Transverse colon (tissue), 4 donors: ENCODE results near the gene MZF1. TPM values are rescaled to one million over a fixed set of nuclear protein-coding genes. Genes with fewer than 3 reads are reported as not detected.

Experiments used
- DNase-seq: peaks from one replicate; pipeline ENCODE4 v3.0.0-alpha.2; 2019
- H3K27ac ChIP-seq, 4 donors: fragments of 200-600 bp; sonication (generic); 2 replicates each; pipeline ENCODE4 v1.5.1; 2016 to 2018; ENCODE audit warnings: inconsistent platforms in 4 of 4
- H3K27me3 ChIP-seq: fragments of 200-600 bp; sonication (generic); 2 replicates; pipeline ENCODE4 v1.5.1; 2017; ENCODE audit warnings: inconsistent platforms
- H3K36me3 ChIP-seq, 4 donors: fragments of 200-600 bp; sonication (generic); 2 replicates each; pipeline ENCODE4 v1.5.1; 2017 to 2019; ENCODE audit warnings: inconsistent platforms in 4 of 4
- H3K4me1 ChIP-seq, 4 donors: fragments of 200-600 bp; sonication (generic); 2 replicates each; pipeline ENCODE4 v1.5.1; 2017 to 2020; ENCODE audit warnings: inconsistent platforms in 4 of 4
- H3K4me3 ChIP-seq, 4 donors: fragments of 200-600 bp; sonication (generic); 1 replicate in 1 of 4; 2 replicates in 3 of 4; pipeline versions ENCODE4 v1.5.1 to v1.6.1; 2017 to 2019; ENCODE audit warnings: inconsistent platforms in 4 of 4
- H3K9me3 ChIP-seq, 2 donors: fragments of 200-600 bp; sonication (generic); 2 replicates each; pipeline ENCODE4 v1.5.1; 2017 to 2019; ENCODE audit warnings: inconsistent platforms in 2 of 2
- EP300 ChIP-seq: sonication (generic); formaldehyde crosslinking; IDR thresholded peaks from one replicate; pipeline ENCODE4 v1.6.1; 2017; ENCODE audit warnings: antibody characterized with exemption, low read depth
- POLR2A ChIP-seq: fragments of 450-650 bp; IDR thresholded peaks from one replicate; pipeline ENCODE4 v1.6.1; 2016; ENCODE audit warnings: antibody characterized with exemption, mild to moderate bottlenecking, moderate library complexity
- POLR2AphosphoS5 ChIP-seq, 3 donors: sonication (generic); formaldehyde crosslinking; IDR thresholded peaks; one replicate each; pipeline ENCODE4 v1.6.1; 2016; ENCODE audit warnings: antibody characterized with exemption in 3 of 3
- WGBS, 2 donors: methylation state at CpG; one replicate each; pipeline ENCODE4 v1.1.5; 2018; ENCODE audit warnings: low coverage in 1 of 2; 5-methylcytosine and 5-hydroxymethylcytosine counted together
- in situ Hi-C, 4 donors: fragments of 200-750 bp; cut with MboI; loops; one replicate each; pipeline versions ENCODE4 v1.15.0 to v1.15.1; 2017; ENCODE audit warnings: low sequenced_read_pairs in 3 of 4, low pct_ligation_motif_present in 1 of 4, low pct_unique_long_range_greater_than_20kb in 1 of 4
- intact Hi-C: fragments of 100-400 bp; cut with DNase I; formaldehyde crosslinking; loops from one replicate; pipeline ENCODE4 v1.15.1; 2023; ENCODE audit warnings: low total_unique reads
- total RNA-seq, 4 donors: library from RNA; depleted of rRNA; stranded (reverse); fragments of >200 nt; gene quantifications; one replicate each; pipeline ENCODE4 v1.1.0, GENCODE V29; 2016
- TF ChIP-seq, protein P1 (sequence below), 5 experiments: fragments of 200-600 bp in 3 of 5; fragments of 450-650 bp in 2 of 5; sonication (generic) in 3 of 5; IDR thresholded peaks; 1 replicate in 2 of 5; 2 replicates in 3 of 5; pipeline ENCODE4 v1.5.1; 2016 to 2017; ENCODE audit warnings: antibody characterized with exemption in 5 of 5, inconsistent platforms in 3 of 5, mild to moderate bottlenecking in 2 of 5, moderate library complexity in 1 of 5

The MZF1 gene
- total RNA-seq, 4 donors from 2014 or later, result 45.5 to 113 (median 67.1) TPM

DNA sequence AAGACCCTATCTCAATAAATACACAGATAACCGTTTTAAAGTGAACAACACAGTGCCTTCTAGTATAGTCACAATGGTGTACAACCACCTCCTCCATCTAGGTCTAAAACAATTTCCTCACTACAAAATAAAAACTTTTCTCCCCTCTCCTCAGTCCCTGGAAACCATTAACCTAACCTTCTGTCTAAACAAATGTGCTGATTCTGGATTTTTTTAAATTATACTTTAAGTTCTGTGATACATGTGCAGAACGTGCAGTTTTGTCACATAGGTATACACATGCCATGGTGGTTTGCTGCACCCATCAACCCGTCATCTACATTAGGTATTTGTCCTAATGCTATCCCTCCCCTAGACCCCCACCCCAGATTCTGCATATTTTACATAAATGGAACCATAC, 43.7 kb downstream of the MZF1 start:
- DNase-seq, result no peak
- Histone ChIP-seq H3K9me3 (no peaks in the 10 kb centered on the region), H3K36me3 (no peaks in the 10 kb centered on the region), H3K27ac (no peak overlapping the region), H3K4me3 (no peak overlapping the region), H3K27me3 (no peaks in the 10 kb centered on the region), H3K4me1 (no peaks in the 10 kb centered on the region)
- in situ Hi-C loops, result no loop called here
- intact Hi-C loops, result no loop called here
- 68 to 73% methylated on average over 3 of the region's 3 CpGs for WGBS, 2 donors
- no peak for TF ChIP-seq POLR2AphosphoS5 (IDR thresholded peaks at IDR 0.05)
- no peak for TF ChIP-seq EP300
- no peak for TF ChIP-seq POLR2A
- TF ChIP-seq, protein P1, sequence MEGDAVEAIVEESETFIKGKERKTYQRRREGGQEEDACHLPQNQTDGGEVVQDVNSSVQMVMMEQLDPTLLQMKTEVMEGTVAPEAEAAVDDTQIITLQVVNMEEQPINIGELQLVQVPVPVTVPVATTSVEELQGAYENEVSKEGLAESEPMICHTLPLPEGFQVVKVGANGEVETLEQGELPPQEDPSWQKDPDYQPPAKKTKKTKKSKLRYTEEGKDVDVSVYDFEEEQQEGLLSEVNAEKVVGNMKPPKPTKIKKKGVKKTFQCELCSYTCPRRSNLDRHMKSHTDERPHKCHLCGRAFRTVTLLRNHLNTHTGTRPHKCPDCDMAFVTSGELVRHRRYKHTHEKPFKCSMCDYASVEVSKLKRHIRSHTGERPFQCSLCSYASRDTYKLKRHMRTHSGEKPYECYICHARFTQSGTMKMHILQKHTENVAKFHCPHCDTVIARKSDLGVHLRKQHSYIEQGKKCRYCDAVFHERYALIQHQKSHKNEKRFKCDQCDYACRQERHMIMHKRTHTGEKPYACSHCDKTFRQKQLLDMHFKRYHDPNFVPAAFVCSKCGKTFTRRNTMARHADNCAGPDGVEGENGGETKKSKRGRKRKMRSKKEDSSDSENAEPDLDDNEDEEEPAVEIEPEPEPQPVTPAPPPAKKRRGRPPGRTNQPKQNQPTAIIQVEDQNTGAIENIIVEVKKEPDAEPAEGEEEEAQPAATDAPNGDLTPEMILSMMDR (IDR thresholded peaks at IDR 0.05), result no peak

DNA sequence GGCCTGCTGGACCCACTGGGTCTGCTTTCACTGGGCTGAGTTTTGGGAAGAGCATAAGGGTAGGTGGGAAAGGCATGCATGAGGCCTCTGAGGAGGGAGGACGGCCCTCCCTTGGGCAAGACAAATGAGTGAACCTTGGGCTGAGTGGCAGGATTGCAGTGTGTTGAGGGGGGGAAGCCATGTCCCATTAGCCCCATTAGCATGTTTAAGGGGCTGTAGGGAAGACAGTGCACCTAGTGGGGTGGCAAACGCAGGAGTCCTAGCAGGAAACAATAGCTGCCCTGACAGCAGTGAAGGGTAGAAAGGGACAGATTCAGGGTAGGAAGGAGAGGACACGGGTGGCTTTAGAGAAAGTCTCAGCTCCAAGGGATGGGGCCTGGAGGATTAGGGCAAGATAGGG, 50.4 kb downstream of the MZF1 start:
- intact Hi-C loops, result no loop called here
- no peak for DNase-seq
- no peak overlapping the region for H3K27ac ChIP-seq
- no peak overlapping the region for H3K4me3 ChIP-seq
- in situ Hi-C loops, result no loop called here
- H3K4me1 ChIP-seq, result peaks cover 17 to 24% (median 19%) of the 10 kb centered on the region in 4 donors
- TF ChIP-seq, protein P1 (IDR thresholded peaks at IDR 0.05), result no peak
- TF ChIP-seq POLR2AphosphoS5 (IDR thresholded peaks at IDR 0.05) (no peak), EP300 (no peak), POLR2A (no peak)
- no peaks in the 10 kb centered on the region for H3K36me3 ChIP-seq
- H3K9me3 ChIP-seq, result no peaks in the 10 kb centered on the region
- 79 to 82% methylated on average over 3 of the region's 3 CpGs for WGBS, 2 donors
- no peaks in the 10 kb centered on the region for H3K27me3 ChIP-seq

DNA sequence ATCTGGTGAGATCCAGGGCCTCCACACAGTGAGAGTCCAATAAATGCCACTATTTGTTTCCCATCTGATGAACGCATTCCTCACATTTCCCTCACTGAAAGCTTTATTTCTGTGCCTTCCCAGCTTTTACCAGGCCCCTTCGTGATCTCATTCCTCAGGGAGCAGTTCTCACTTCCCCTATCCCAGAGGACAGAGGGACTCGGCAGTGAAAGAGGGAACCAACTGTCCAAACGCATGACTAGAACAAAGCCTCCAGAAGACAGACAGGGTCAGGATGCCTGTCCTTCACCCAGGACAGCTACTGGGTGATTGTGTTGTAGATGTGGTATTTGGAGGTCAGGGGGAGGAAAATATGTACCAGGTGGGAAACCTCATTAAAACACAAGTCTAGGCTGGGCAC, 51.5 kb downstream of the MZF1 start:
- WGBS, 2 donors, result 75 to 92% methylated on average over 3 to 4 of the region's 4 CpGs

GRCh38 chr19:58520257-58520599, 52.9 kb downstream of the MZF1 start:
- in situ Hi-C loops, result no loop called here
- peak overlapping the region; percentile 63 to 79 (median 72) for H3K4me3 ChIP-seq
- TF ChIP-seq EP300, result no peak
- no peak for TF ChIP-seq POLR2AphosphoS5 (IDR thresholded peaks at IDR 0.05)
- TF ChIP-seq POLR2A, result no peak
- TF ChIP-seq, protein P1 (IDR thresholded peaks at IDR 0.05), result no peak
- peaks cover 0 to 6% (median 0%) of the 10 kb centered on the region in 4 donors for H3K36me3 ChIP-seq
- DNase-seq, result no peak
- H3K27ac ChIP-seq, result peak overlapping the region; percentile 92 to 99 (median 96)
- WGBS, 2 donors, result 8% methylated on average over 7 of the region's 7 CpGs; no CpG with 5 or more reads in 1 of the 2 donors
- no peaks in the 10 kb centered on the region for H3K9me3 ChIP-seq
- no peaks in the 10 kb centered on the region for H3K27me3 ChIP-seq
- H3K4me1 ChIP-seq, result peaks cover 19 to 25% (median 22%) of the 10 kb centered on the region in 4 donors
- intact Hi-C loops, result no loop called here

More for the DNA sequence above, 51.5 kb downstream of the MZF1 start:
- Histone ChIP-seq H3K9me3 (no peaks in the 10 kb centered on the region), H3K36me3 (peaks cover 0 to 5% (median 0%) of the 10 kb centered on the region in 4 donors), H3K27me3 (no peaks in the 10 kb centered on the region), H3K4me3 (no peak overlapping the region), H3K27ac (peak overlapping the region in 2 of 4 donors; percentile 39 to 60), H3K4me1 (peaks cover 19 to 25% (median 22%) of the 10 kb centered on the region in 4 donors)
- DNase-seq, result no peak
- intact Hi-C loops (no loop called here), in situ Hi-C loops (no loop called here)
- TF ChIP-seq POLR2AphosphoS5 (IDR thresholded peaks at IDR 0.05) (no peak), POLR2A (no peak), EP300 (no peak)
- TF ChIP-seq, protein P1 (IDR thresholded peaks at IDR 0.05), result no peak
